ENCODE measurements around the gene NKX1-2.

Gene NKX1-2

DNA sequence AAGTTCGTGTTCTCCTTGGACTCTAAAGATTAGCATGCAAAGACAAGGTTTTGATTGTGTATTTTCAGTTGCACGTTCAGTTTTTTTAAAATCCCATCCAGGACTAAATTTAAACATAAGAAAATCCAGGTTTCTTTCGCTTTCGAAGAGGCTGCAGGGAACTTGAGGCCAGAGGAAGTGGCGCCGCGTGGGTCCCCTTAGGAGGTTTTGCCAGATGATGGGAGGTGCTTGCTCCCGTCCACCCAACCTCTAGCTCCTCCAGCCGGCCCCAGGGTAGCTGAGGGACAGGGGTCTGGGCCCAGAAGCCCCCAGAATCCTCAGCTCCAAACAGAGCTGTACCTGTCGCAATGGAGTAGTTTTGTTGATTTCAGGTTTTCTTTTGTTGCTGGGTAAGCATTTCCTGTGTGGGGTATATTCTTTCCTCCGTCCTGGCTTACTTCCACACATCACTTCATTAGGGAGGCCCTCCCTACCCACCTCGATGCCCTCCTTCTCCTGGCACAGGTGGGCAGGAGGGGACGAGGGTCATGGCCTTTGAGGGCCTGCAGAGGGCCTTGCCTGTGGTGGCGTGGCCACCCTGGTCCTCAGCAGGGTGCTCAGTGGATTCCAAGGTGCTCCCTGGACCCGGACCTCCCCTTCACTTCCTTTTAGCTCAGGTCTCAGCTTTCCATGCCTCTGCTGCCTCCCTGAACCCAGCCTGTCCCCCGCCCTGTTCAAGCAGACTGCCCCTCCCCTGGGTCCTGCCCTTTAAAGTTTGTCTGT is 44.4 kb upstream of the NKX1-2 start:
- Histone ChIP-seq H4K20me1 (ENCODE audit: insufficient read depth, low read length) (no peaks in the 10 kb centered on the region), H3K9me2 (replicated peaks; ENCODE audit: insufficient read depth, low read length) (no peaks in the 10 kb centered on the region), H3K36me3 (replicated peaks; ENCODE audit: insufficient read depth, low read length) (no peaks in the 10 kb centered on the region), H3K27ac (ENCODE audit: low read length) (no peak overlapping the region), H3K9me3 (replicated peaks; ENCODE audit: insufficient read depth, low read length) (no peaks in the 10 kb centered on the region), H3K4me1 (ENCODE audit: low read length) (peaks cover 3% of the 10 kb centered on the region; the same call in 1 of the 2 replicates), H2AFZ (ENCODE audit: low read length) (no peak overlapping the region), H3K27me3 (replicated peaks; ENCODE audit: insufficient read depth, low read length) (no peaks in the 10 kb centered on the region), H3K4me2 (ENCODE audit: low read depth, low read length) (no peak overlapping the region), H3K9ac (ENCODE audit: low read length) (no peak overlapping the region), H3F3A (ENCODE audit: insufficient read depth, low read length) (no peaks in the 10 kb centered on the region), H3K79me2 (ENCODE audit: low read length) (no peaks in the 10 kb centered on the region), H3K4me3 (ENCODE audit: low read length) (no peak overlapping the region)
- no peak for DNase-seq
- TF ChIP-seq EZH2 (optimal IDR thresholded peaks at IDR 0.05; ENCODE audit: low read depth, low read length): no peak
- TF ChIP-seq EZH2phosphoT487 (IDR thresholded peaks at IDR 0.05; ENCODE audit: low read length): no peak
- TF ChIP-seq, protein P1, sequence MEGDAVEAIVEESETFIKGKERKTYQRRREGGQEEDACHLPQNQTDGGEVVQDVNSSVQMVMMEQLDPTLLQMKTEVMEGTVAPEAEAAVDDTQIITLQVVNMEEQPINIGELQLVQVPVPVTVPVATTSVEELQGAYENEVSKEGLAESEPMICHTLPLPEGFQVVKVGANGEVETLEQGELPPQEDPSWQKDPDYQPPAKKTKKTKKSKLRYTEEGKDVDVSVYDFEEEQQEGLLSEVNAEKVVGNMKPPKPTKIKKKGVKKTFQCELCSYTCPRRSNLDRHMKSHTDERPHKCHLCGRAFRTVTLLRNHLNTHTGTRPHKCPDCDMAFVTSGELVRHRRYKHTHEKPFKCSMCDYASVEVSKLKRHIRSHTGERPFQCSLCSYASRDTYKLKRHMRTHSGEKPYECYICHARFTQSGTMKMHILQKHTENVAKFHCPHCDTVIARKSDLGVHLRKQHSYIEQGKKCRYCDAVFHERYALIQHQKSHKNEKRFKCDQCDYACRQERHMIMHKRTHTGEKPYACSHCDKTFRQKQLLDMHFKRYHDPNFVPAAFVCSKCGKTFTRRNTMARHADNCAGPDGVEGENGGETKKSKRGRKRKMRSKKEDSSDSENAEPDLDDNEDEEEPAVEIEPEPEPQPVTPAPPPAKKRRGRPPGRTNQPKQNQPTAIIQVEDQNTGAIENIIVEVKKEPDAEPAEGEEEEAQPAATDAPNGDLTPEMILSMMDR (IDR thresholded peaks at IDR 0.05; ENCODE audit: low read length): no peak

DNA sequence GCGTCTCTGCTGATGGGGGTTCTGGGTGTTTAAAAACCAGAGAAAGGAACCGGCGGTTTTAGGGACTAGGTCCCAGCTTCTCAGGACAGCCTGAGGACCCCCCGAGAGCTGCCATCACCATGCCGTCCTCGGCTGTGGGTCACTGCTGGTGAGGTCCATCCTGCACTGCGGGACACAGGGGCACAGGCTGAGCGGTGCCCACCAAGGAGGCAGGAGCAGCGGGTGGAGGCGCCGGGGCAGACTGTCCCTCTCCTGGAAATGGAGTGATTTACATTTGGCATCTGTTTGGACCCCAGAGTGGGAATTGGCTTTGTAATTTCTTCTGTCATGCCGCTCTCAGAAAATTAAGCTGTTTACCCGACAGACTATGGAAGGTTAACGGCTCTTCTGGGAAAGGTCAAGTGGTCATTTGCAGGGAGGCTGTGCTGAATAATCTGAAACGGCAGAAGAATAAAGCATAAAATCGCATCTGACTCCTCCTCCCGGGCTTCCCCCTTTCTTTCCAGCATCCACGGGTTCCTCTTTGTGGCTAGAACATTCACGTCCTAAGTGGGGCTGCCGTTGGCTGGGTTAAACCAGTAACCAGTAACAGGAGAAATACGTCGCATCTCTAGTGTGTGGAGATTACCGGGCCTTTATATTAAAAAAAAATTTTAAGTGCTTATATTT is 43.5 kb upstream of the NKX1-2 start:
- Histone ChIP-seq H3K9ac (ENCODE audit: low read length) (no peak overlapping the region), H3K36me3 (replicated peaks; ENCODE audit: insufficient read depth, low read length) (no peaks in the 10 kb centered on the region), H3K4me3 (ENCODE audit: low read length) (no peak overlapping the region), H3K9me2 (replicated peaks; ENCODE audit: insufficient read depth, low read length) (no peaks in the 10 kb centered on the region), H3K27ac (ENCODE audit: low read length) (no peak overlapping the region), H4K20me1 (ENCODE audit: insufficient read depth, low read length) (no peaks in the 10 kb centered on the region), H3K27me3 (replicated peaks; ENCODE audit: insufficient read depth, low read length) (no peaks in the 10 kb centered on the region), H2AFZ (ENCODE audit: low read length) (no peak overlapping the region), H3K9me3 (replicated peaks; ENCODE audit: insufficient read depth, low read length) (no peaks in the 10 kb centered on the region), H3K79me2 (ENCODE audit: low read length) (no peaks in the 10 kb centered on the region), H3K4me1 (ENCODE audit: low read length) (peaks cover 12% of the 10 kb centered on the region), H3F3A (ENCODE audit: insufficient read depth, low read length) (no peaks in the 10 kb centered on the region; the same call in 1 of the 2 replicates), H3K4me2 (ENCODE audit: low read depth, low read length) (no peak overlapping the region)
- no peak for TF ChIP-seq EZH2 (optimal IDR thresholded peaks at IDR 0.05; ENCODE audit: low read depth, low read length)
- no peak for TF ChIP-seq EZH2phosphoT487 (IDR thresholded peaks at IDR 0.05; ENCODE audit: low read length)
- TF ChIP-seq, protein P1 (IDR thresholded peaks at IDR 0.05; ENCODE audit: low read length): no peak
- no peak for DNase-seq

DNA sequence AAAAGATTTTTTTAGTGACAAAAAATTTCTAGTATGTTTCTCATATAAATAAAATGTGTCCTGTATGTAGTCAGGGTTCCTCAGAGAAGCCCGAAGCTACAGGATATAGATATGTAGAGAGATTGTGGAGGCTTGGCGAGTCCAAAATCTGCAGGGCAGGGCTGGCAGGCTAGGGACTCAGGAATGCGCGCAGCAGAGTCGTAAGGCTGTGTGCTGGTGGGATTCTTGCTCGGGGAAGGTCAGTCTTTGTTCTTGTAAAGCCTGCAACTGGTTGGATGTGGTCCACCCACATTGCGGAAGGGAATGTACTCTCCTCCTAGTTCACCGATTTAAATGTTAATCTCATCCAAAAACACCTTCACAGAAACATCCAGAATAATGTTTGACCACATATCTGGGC is 42.4 kb upstream of the NKX1-2 start:
- no peaks in the 10 kb centered on the region for H3K79me2 ChIP-seq (ENCODE audit: low read length)
- H2AFZ ChIP-seq (ENCODE audit: low read length): no peak overlapping the region
- TF ChIP-seq, protein P1 (IDR thresholded peaks at IDR 0.05; ENCODE audit: low read length): no peak
- TF ChIP-seq EZH2phosphoT487 (IDR thresholded peaks at IDR 0.05; ENCODE audit: low read length): no peak
- no peak for TF ChIP-seq EZH2 (optimal IDR thresholded peaks at IDR 0.05; ENCODE audit: low read depth, low read length)
- no peaks in the 10 kb centered on the region for H3K9me3 ChIP-seq (replicated peaks; ENCODE audit: insufficient read depth, low read length)
- H3K4me2 ChIP-seq (ENCODE audit: low read depth, low read length): no peak overlapping the region
- no peak for DNase-seq
- no peaks in the 10 kb centered on the region for H3K27me3 ChIP-seq (replicated peaks; ENCODE audit: insufficient read depth, low read length)
- H3K9ac ChIP-seq (ENCODE audit: low read length): no peak overlapping the region
- no peaks in the 10 kb centered on the region for H3K9me2 ChIP-seq (replicated peaks; ENCODE audit: insufficient read depth, low read length)
- H3K36me3 ChIP-seq (replicated peaks; ENCODE audit: insufficient read depth, low read length): no peaks in the 10 kb centered on the region
- H3K4me1 ChIP-seq (ENCODE audit: low read length): peaks cover 17% of the 10 kb centered on the region
- no peaks in the 10 kb centered on the region for H4K20me1 ChIP-seq (ENCODE audit: insufficient read depth, low read length)
- H3K4me3 ChIP-seq (ENCODE audit: low read length): no peak overlapping the region
- H3F3A ChIP-seq (ENCODE audit: insufficient read depth, low read length): no peaks in the 10 kb centered on the region; the same call in 1 of the 2 replicates
- H3K27ac ChIP-seq (ENCODE audit: low read length): no peak overlapping the region
